GM21737 (cell line): Measurements from ENCODE around the gene SNN.

Experiments used
- ATAC-seq: cut with Tn5 transposase; IDR thresholded peaks from one replicate; pipeline ENCODE4 v1.9.1; 2021; ENCODE audit warnings: mild to moderate bottlenecking, moderate library complexity; ENCODE audit not compliant: unreplicated experiment

SNN gene

DNA sequence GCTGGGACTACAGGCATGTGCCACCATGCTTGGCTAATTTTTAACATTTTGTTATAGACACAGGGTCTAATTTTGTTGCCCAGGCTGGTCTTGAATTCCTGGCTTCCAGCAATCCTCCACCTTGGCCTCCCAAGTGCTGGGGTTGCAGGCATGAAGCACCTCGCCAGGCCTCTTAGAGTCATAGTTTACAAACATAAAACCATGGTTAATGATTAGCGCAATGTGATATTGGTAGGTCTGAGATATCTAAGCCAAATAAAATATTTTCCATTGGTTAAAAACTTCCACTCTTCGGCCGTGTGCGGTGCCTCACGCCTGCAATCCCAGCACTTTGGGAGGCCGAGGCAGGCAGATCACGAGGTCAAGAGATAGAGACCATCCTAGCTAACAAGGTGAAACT, 57.8 kb downstream of the SNN start:
- no peak for ATAC-seq

DNA sequence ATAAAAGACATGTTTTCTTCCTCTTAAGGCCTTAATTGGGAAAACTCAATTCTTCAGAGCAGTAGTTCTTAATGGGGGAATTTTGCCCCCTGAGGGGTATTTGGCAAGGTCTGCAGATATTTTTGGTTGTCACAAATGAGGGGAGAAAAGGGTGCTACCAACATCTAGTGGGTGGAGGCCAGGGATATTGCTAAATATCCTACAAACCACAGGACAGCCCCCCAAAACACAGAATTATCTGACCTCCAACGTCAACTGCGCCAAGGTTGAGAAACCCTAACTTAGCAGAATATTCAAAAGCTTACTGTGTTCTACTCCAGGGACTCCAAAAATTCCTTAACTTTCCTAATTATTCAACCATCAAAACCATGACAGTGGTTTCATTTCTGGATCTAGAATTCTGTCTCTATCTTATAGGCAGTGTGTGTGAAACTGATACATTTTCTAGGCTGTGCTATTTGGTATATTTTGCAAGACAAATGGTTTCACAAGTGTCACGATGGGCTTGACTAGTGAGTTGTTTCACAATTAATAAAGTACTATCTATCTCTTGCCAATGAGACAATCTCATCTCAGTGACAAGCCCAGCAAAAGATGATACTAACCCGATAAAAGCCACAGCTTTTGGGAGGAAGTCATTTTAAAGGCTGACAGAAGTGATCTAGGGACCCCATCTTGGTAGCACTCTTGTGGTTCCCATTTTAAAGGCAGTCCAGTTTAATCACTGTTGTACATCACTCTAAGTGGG, 59.7 kb downstream of the SNN start:
- ATAC-seq = no peak
